Medulla oblongata (tissue), 1 donor: Measurements from ENCODE around the gene HOXD11.

Experiments
- DNase-seq: peaks from one replicate; pipeline ENCODE4 v3.0.0-alpha.2; 2015; ENCODE audit errors: extremely low spot score

Gene HOXD11

GRCh38 chr2:176120364-176121189 lies 13.5 kb downstream of the HOXD11 start:
- DNase-seq = no peak

- no peak for DNase-seq
These were observed 14.3 kb downstream of the HOXD11 start for GRCh38 chr2:176121190-176122051.

- DNase-seq = no peak
These were observed 15.1 kb downstream of the HOXD11 start for GRCh38 chr2:176122052-176122682.

GRCh38 chr2:176122683-176123410 lies 15.8 kb downstream of the HOXD11 start, which contains the start of gene HOXD9:
HOXD9 (plus strand) TSS chr2:176122719; CDS start chr2:176122769, 50 bp downstream.
- DNase-seq = peak; percentile 15

GRCh38 chr2:176123411-176124109 lies 16.5 kb downstream of the HOXD11 start:
- DNase-seq = no peak

- no peak for DNase-seq
These were observed 17.2 kb downstream of the HOXD11 start for GRCh38 chr2:176124110-176124946.

GRCh38 chr2:176124947-176125771 lies 18.1 kb downstream of the HOXD11 start:
- no peak for DNase-seq

- no peak for DNase-seq
These were observed 18.6 kb downstream of the HOXD11 start for GRCh38 chr2:176125772-176126054.

- peak; percentile 87 for DNase-seq
These were observed 20.1 kb downstream of the HOXD11 start for GRCh38 chr2:176126929-176127773.

GRCh38 chr2:176127774-176128072 lies 20.6 kb downstream of the HOXD11 start:
- no peak for DNase-seq

- DNase-seq = peak; percentile 30
These were observed 21.3 kb downstream of the HOXD11 start for GRCh38 chr2:176128172-176128981.

GRCh38 chr2:176128982-176129796 lies 22.1 kb downstream of the HOXD11 start, which contains the start of gene HOXD8:
HOXD8 (plus strand) TSS chr2:176129705; CDS start chr2:176130367, 662 bp downstream.
- DNase-seq = peak; percentile 48

GRCh38 chr2:176129813-176130146 lies 22.7 kb downstream of the HOXD11 start:
- peak; percentile 23 for DNase-seq

- peak; percentile 67 for DNase-seq
These were observed 23.3 kb downstream of the HOXD11 start for GRCh38 chr2:176130147-176130956.

- DNase-seq = no peak
These were observed 24.1 kb downstream of the HOXD11 start for GRCh38 chr2:176130957-176131847.
